Activated CD8-positive, alpha-beta memory T cell treated with anti-CD3 and anti-CD28 coated beads, Interleukin-2, amount 50 U/mL, for 48 hours (primary cell): ENCODE measurements around the gene PRRT1B.
A peak's percentile ranks its signal among the peaks of the same experiment; 100 is the strongest.

Source experiments
- DNase-seq: peaks from one replicate; pipeline ENCODE4 v3.0.0-alpha.2; 2020

PRRT1B gene

DNA sequence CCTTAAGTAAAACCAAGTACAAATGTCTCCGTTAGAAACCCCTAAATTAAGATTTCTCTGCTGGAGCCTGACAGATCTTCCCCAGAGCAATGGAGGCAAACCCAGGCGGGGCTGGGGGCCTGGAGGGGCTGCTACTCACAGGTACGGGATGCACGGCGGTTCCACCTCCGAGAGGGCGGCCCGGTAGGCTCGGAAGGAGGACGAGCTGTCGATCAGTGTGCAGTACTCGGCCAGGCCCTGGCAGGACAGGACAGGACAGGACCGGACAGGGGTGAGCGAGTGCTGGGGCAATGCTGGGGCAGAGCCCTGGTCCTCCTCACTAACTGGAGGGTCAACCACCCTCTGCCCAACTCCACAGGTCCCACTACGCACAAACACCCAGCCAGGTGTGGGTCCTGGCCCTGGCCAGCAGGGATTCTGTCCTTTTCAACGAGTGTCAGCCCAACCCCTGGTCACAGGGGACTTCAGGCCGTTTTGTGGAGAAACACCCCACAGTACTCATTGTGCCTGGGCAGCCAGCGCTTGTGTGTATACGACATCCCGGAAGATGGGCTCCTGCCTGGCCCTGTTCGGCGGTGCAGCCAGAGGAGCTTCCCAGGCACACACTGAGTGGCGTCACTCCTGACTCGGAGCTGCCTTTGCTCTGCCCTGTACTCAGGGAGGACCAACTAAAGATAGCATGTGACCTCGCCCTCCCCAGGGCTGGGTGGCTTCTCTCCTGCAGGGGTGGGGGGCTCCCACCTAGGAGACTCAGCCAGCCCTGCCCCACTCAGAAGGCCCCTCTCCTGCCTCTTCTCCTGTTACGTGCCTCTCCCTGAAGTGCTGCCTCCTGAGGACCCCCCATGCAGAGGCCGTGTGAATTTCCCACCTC, 37.4 kb downstream of the PRRT1B start:
- no peak for DNase-seq

DNA sequence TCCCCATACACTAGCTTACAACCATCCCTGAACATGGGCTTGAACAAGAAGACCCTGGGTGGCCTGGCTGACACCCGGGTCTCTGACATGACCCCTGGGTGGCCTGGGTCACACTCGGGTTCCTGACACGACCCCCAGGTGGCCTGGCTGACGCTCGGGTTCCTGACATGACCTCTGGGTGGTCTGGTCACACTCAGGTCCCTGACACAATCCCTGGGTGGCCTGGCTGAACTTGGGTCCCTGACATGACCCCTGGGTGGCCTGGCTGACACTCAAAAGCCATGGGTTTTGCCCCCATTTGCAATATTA, 38.0 kb downstream of the PRRT1B start:
- no peak for DNase-seq

DNA sequence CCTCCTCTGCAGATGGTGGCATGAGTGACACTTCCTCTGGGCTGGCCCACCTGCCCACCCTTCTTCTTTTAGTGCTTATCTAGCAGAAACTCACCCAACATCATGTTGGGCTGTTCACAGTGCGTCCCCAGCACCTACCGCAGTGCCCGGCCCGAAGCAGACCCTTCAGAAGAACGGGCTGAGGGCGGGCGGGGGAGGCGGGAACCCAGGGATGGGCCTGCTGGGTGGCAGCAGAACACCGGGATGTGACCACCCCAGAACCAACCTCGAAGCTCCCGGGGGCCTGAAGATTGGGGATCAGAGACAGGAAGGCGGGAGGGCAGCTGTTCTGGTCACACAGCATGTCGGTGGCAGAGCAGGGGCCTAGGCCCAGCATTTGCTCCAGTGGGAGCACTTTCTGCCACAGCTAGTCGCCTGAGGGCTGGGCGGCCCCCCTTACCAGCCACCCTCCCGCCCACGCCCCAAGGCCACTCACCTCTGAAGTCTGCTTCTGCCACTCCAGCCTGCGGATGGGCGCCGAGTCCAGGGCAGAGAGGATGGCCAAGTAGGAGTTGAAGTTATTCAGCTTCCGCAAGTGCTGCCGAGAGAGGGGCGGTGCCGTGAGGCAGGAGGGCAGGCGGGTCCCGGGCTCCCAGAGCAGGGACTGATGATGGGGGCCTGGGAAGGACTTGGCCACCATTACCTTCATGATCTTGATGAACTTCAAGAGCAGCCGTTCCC, 38.7 kb downstream of the PRRT1B start:
- no peak for DNase-seq

DNA sequence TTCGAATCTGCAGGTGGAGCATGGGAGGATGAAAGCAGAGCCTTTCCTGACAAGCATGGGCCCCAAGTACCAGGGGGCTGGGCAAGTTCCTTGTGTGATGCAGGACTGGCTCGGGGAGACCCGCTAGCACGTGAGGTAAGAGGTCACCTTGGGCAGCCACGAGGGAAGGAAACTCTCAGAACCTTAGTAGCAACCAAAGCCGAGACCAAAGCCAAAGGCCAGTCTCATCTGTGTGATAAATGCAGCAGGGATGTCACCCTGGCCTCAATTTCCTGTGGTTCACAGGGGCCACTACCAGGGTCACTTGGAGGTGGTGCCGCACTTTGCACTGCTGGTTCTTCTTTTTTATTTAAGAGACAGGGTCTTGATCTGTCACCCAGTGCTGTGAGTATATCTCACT, 39.5 kb downstream of the PRRT1B start:
- no peak for DNase-seq

DNA sequence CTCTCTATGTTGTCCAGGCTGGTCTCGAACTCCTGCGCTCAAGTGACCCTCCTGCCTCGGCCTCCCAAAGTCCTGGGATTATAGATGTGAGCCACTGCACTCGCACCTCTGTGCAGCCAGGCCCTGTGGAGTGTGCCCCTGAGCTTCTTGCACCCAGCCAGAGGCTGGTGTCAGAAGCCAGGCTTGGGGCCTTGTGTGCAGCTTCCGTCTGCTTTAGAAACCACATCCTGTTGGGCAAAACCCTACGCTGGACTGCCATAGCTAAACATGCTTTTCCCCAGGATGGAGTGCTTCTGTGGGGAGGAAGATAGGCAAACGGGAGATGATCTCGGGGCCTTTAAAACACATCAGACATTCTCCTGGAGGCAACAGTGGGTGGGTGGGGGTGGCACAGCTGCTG, 40.1 kb downstream of the PRRT1B start:
- DNase-seq: no peak

DNA sequence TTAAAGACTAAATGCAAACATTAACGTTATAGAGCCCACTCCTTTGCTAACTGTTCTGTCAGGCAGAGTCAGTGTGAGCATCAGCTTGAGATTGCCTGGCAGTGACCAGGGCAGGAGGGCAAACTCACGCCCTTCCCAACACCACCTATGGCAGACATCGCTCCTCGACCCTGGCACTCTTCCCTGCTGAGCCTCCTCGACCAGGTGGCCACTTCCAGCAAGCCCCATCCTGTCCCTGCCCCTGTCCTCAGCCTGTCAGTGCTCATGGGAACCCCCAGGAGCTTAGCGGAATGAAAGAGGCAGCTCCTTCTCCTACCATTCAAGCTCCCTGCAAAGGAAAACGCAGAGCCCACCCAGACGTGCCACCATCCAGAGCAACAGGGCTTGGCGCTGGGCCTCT, 42.0 kb downstream of the PRRT1B start:
- no peak for DNase-seq

DNA sequence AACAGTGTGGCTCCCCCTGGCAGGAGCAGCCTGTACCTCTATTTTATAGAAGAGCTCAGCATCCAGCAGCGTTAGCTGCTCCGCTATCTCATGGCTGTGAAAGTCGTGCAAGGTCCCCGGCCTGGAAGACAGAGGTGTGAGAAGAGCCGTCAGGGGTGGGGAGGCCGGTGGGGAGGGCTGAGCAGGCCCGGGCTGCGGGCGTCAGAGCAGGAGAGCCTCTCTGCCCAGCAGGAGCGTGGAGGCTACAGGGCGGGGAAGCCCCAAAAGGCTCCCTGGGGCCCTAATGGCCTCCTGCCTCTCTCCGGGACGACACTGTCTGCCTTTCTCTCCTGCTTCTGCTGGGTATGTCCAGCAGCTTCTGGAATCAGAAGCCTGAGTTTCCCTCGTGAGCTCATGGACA, 42.6 kb downstream of the PRRT1B start:
- DNase-seq: no peak

DNA sequence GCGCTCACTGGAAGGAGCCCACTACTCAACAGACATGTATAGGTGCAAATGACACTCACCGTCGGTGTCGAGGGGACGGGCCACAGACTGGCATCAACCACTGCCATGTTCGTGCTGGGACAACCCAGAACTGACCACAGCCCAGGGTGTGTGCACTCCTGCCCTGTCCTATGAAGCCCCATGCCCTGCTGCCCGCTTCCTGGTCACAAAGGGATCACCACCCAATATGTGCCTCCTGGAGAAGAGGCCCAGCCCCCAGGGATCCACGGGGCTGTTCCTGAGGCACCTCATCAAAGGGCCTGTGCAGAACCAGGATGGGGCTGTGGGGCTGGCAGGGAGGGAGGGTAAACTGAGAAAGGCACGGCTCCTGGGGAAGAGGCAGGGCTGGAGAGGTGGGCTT, 43.1 kb downstream of the PRRT1B start:
- no peak for DNase-seq

DNA sequence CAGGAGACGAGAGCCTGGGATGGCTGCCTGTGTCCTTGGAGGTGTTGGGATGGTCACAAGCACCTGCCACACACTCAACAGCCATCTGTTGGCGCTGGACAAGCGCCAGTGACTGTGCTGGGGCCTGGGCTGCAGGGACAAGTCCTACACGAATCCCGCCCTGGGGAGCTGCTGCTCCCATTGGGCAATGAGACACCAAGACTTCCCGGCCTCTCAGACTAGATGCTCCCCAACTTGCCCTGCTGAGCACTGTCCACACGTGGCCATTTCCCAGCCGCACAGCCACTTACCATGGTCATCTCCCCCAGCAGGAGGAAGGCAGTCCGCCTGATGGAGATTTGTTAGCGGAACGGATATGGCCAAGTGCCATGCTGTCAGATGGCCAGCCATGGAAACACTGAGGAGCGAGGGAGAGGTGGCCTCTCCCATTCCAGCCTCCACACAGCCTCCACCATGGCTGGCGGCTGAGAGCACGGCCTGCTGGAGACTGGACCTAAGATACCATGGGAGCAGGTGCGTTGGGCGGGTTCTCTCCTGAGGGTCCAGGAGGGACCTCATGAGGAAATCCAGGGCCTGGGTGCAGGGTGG, 43.9 kb downstream of the PRRT1B start:
- DNase-seq: no peak

DNA sequence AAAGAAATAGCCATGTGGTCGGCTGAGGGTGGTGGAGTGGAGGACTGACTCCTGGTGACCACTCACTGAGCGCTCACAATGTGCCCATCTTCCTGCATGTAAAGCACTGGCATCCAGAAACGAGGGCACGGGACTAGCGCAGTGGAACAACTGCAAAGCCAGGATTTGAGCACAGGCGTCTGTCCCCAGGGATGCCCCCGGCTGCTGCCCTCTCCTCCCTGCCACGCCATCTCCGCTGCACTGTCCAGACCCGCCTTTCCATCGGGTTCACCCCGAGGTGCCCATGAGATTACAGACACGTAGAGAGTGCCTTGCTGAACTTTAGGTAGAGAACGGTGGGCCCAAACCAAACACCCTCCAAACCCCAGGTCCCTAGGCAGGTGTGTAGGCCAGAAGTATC, 44.7 kb downstream of the PRRT1B start:
- DNase-seq: no peak

DNA sequence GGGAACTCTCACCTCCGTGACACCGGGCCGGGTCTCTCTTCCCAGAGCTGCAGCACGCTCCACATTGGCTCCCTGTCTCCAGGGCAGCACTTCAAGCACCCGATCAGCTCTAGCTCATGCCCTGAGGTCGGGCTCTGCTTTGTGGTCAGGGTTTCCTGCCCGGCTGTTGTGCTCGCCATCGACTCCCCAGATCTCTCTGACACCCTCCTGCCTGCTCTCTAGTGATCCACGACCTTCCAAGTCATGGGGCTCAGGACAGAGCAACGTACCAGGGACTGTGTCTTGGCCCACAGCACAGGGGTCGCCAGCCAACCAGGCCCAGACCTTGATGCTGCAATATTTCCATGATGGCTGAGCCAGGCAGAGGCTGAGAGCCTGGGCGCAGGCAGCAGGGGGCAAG, 45.1 kb downstream of the PRRT1B start:
- DNase-seq: no peak

DNA sequence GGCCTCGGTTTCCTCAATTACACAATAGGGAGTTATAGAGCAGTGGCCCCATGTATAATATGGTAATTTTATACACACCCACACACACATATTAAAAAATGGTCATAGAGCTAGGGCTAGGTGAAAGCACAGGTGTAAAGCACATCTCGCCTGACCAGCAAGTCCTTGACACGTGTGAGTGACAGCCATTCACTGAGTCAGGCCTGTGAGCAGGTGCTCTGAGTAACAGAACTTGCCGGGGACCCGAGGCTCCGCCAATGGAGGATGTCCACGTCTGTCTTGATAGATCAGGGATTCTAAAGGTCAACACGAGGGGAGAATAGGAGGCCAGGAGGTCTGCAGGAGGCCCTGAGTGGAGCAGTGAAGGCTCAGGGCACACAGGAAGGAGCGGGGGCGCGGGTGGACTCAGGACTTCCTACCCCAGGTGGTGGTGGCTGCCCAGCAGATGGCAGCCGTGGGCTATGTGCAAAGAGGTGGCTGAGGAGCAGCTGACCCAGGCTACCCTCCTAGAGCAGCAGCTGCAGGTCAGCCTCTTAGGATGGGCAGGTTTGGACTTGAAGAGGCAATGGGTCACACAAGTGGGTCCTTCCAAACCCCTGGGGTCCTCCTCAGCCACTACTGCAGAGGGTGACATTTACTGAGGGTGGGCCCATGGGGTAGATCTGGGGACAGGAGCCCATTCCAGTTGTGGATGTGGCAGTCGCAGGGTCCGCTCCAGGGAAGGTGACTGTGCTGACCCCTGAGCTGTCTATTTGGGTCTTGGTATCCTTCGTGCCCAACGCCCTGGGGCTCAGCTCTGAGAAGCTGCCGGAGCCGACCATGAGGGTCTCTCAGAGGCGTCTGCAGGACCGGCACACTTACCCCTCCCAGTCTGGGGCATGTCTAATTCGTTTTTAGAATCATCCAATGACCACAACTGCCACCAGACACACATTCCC, 45.9 kb downstream of the PRRT1B start:
- DNase-seq: peak; percentile 87

DNA sequence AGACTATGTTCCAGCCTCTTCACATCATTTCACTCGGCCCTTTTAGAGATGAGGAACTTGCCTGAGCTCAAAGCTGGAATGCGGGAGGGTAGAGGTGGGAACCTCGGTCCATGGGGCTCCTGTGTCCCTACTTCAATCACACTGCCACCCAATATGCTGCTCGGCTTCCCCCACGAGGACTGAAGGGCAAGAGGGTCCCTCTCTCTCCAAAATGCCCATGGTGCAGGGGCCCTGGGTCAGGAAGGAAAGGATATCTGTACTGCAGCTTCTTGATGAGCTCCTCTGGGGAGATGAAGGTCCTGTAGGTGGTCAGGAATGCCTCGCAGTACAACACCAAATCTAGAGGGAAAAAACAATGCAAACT, 46.5 kb downstream of the PRRT1B start:
- no peak for DNase-seq

DNA sequence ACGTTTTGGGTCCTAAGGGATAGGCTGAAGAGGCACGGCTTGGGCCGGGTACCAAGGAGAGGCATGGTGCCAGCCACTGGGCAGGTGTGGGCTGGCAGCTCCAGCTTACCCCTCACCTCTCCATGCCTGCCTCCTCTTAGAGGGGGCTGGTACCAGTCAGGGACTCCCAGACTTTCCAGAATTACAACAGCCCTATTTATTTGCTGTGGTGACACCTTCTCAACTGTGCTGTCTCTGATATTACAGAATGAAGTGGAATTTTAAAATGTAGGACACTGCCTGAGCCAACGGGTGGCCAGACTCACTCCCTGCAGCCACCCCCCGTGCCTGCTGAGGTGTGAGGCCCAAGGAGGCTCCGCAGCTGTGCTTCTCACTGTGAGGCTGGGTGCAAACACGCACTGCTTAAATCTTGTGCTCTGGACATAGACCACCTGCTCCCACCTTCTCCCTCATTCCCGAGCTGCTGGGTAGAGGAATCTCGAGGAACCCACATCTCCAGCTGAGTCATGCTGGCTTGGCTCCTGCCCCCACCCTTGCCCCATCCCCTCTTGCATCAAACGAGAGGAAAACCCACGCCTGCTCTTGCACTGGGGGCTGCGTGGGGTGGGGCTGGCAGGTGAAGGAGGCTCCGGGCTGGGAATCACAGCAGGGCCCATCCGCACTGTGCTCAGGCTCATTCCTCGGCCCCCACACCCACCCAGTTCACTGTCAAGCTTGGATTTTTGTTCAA, 47.9 kb downstream of the PRRT1B start:
- no peak for DNase-seq

DNA sequence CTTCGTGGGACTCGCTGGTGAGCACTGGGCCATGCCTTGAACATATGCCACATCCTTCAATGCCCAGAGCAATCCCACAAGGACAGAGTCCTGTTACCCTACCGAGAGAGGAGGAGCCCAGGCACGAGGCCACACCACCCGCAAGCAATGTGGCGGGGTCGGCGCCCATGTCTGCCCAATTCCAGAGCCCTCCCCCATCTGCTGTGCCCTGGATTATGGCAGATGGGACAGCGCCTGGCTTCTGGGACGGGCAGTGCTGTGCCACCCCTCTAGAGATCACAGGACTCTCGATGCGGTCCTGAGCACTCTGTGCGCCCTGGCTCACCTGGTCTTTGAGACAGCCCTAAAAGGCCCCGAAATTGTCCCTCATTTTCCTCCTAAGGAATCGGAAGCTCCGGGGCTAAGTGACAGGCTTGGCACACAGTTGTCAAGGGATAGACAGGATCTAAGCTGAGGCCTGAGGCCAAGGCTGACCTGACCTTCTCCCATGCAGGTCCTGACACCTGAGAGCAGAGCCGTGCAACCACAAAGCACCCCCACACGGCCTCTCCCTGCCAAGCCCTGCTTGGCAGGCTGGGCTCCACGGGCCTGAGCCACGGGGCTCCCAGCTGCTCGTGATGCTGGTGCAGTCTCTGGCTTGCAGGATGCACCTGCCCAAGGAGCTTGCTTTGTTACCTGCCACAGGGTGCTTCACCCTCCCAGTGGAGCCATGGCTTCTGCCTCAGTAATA, 48.8 kb downstream of the PRRT1B start:
- DNase-seq: no peak

DNA sequence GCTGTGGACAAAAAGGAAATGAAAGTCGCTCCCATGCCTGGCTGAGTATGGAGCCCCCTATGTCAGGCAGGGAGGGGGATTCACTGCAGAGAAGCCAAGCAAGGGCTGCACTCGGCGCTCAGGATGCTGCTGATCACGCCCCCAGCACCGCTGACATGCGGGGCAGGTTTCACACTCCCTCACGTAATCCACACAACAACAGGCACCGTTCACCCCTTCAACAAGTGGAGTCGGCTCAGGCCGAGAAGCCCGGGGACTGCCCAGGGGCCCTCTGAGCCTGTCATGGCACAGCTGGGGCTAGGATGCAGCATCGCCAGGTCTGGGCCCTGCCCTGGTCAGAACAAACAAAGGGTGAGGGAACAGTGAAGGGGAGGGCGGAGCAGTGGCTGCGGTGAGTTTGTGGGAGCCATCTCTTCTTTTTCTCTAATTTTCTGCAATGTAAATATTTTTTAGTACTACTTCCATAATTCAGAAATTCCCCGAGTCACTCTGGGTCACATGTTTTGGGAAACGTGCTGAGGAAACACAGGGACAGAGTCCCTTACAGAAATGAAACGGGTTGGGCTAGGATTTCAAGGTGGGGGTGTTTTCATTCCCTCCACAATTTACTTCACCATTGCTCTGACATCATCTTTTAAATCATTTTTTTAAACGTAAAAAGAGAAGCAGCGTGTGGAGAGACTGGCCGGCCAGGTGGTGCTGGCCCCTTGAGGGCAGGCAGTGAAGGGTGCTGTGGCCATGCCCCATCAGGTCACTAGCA, 49.8 kb downstream of the PRRT1B start:
- no peak for DNase-seq

DNA sequence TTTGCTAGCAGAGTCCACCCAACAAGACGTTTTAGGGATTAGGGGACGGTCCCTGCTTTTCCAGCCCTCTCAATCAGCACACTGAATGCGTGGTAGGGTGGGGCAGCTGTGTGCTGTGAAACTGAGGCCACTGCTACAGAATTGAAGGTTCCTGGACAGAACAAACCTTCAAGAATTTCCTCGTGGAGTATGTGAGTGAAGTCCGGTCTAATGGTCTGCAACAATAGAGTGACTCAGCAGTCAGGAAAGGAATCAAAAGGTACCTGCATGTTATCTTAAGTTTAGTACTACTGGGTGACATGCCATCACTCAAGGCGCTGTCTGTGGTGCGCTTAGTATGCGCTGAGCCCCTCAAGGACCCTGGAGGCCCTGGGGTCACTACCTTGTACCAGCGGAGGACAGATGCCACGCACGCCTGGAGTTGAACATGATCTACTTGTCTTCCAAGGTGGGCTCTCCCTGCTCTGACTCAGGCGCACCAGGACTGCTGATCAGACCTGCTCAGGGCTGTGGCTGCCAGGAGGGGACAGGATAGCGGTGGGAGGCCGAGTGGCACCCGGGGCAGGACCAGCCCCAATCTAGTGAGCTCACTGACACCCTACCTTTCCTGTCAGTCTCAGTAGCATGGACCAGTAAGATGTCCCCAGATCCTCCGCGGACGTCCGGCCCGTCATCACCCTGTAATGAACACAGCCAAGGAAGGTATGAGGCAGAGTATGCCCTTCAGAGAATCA, 50.5 kb downstream of the PRRT1B start:
- DNase-seq: no peak

DNA sequence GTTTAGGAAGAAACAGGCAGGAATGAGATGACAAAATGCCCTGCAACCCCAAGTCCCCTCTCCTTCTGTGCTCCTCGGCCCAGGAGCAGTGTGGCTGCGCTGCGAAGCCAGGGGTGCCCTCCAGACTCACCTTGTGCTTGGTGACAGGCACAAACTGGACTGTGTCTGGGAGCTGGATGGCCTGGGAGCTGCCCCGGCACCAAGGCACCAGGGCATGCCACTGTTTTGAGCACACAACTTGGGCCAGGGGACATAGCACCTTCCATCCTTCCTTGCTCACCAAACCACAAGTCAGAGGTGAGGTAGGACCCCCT, 51.1 kb downstream of the PRRT1B start:
- no peak for DNase-seq

DNA sequence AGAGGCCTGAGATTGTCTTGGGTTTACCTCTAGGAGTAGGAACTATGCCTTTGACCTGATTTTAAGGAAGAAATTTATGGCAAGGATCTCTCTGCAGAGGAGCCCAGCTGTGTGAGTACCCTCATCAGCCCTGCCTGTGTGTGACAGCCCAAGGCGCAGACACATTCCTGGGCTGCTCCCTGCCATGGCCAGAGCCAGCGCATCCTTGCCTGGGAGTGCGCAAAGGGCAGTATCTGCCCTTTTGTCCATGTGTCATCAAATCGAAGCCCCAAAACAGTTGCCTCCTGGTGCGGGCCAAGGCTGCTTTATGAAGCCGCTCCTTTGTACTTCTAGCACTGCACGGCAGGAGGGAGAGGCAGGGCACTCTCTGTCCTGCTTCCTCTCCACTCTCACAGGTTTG, 51.9 kb downstream of the PRRT1B start:
- no peak for DNase-seq

DNA sequence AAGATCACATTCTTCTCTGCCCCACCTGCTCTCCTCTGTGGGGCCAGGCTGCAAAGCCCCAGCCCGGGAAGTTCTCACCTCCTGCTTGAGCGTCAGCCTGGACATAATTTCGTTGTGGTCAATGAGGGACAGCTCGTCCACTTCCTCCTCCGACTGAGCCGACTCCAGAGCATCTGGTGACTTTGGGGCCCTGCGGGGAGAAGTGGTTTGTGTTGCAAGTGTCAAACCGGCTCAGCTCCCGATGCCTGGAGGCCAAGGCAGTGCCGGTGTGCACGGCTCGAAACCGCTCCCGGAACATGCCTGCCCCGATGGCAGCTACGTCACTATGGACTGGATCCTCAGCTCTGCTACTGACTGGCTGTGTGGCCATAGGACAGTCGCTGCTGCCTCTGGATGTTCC, 52.8 kb downstream of the PRRT1B start:
- DNase-seq: no peak
